GM12878 (cell line): ENCODE results near the gene SFMBT1. TPM values are rescaled to one million over a fixed set of nuclear protein-coding genes. Genes with fewer than 3 reads are reported as not detected.

Experiments used
- ATAC-seq: fragments of 200-7000 bp; cut with Tn5 transposase; 3 replicates; pipeline ENCODE4 v1.9.1; 2020; ENCODE audit warnings: mild to moderate bottlenecking, moderate library complexity
- BruUV-seq: library from RNA; stranded (reverse); fragments of 400-500 nt; replicated peaks from 2 replicates; lab custom pipeline; 2021; lab: Mats Ljungman, UMichigan
- CTCF ChIA-PET: fragments of 300-600 bp; sonication (Branson Sonifier 250); formaldehyde crosslinking; extraction: SDS; loops from one replicate; lab custom pipeline; 2021; ENCODE audit warnings: inconsistent platforms; lab: Yijun Ruan, JAX
- POLR2A ChIA-PET: fragments of 350-600 bp; formaldehyde crosslinking; extraction: SDS; loops from one replicate; lab custom pipeline; 2021; ENCODE audit warnings: inconsistent platforms; lab: Charles Lee
- RAD21 ChIA-PET: fragments of 300-600 bp; sonication (Branson Sonifier 250); formaldehyde crosslinking; loops from one replicate; lab custom pipeline; 2023; ENCODE audit warnings: antibody characterized with exemption; ENCODE audit not compliant: unreplicated experiment; lab: Charles Lee
- SMC1A ChIA-PET: fragments of 300-600 bp; sonication (Branson Sonifier 250); formaldehyde crosslinking; loops from one replicate; lab custom pipeline; 2023; ENCODE audit not compliant: unreplicated experiment, uncharacterized antibody; lab: Charles Lee
- DNase-seq: peaks from one replicate; pipeline ENCODE4 v3.0.0-alpha.2; 2011; ENCODE audit warnings: low read depth, low spot score
- FAIRE-seq: peaks from 3 replicates; lab custom pipeline; 2011; peaks lifted over from hg19 to GRCh38; lab: Jason Lieb, UNC
- H2AFZ ChIP-seq: 2 replicates; pipeline ENCODE4 v1.6.0; 2011; ENCODE audit warnings: low read depth, low read length, control low read depth; ENCODE audit not compliant: control insufficient read depth
- H3K27ac ChIP-seq: 2 replicates; pipeline ENCODE4 v1.5.1; 2011; ENCODE audit warnings: control low read depth; ENCODE audit not compliant: control insufficient read depth, insufficient read depth
- H3K27me3 ChIP-seq, 2 experiments: replicated peaks in 1 of 2; 2 replicates each; pipeline versions ENCODE4 v1.6.0 to v1.6.1; 2011; ENCODE audit warnings: low read length in 1 of 2; ENCODE audit not compliant: control insufficient read depth in 2 of 2, insufficient read depth in 2 of 2
- H3K36me3 ChIP-seq, 2 experiments: 2 replicates each; pipeline ENCODE4 v1.5.1; 2011; ENCODE audit warnings: low read length in 1 of 2; ENCODE audit not compliant: control insufficient read depth in 2 of 2, insufficient read depth in 2 of 2
- H3K4me1 ChIP-seq: 2 replicates; pipeline ENCODE4 v1.6.1; 2011; ENCODE audit warnings: mild to moderate bottlenecking, low read length, moderate library complexity, mixed read lengths; ENCODE audit not compliant: control insufficient read depth, insufficient read depth
- H3K4me2 ChIP-seq: 2 replicates; pipeline ENCODE4 v1.6.0; 2011; ENCODE audit warnings: control low read depth; ENCODE audit not compliant: control insufficient read depth, insufficient read depth
- H3K4me3 ChIP-seq: fragments of 200-600 bp; sonication (generic); 2 replicates; pipeline ENCODE4 v1.5.1; 2016
- H3K79me2 ChIP-seq: 2 replicates; pipeline ENCODE4 v1.6.0; 2011; ENCODE audit warnings: low read length; ENCODE audit not compliant: control insufficient read depth, insufficient read depth
- H3K9ac ChIP-seq: 2 replicates; pipeline ENCODE4 v1.8.0; 2011; ENCODE audit warnings: low read length, control low read depth, mixed read lengths; ENCODE audit not compliant: control insufficient read depth, insufficient read depth
- H3K9me3 ChIP-seq: replicated peaks from 3 replicates; pipeline ENCODE4 v1.5.1; 2011; ENCODE audit warnings: mild to moderate bottlenecking, low read length; ENCODE audit not compliant: control insufficient read depth, insufficient read depth
- H4K20me1 ChIP-seq: 2 replicates; pipeline ENCODE4 v1.6.0; 2011; ENCODE audit not compliant: control insufficient read depth, insufficient read depth
- CEBPB ChIP-seq, 2 experiments: fragments of 150-350 bp in 1 of 2; IDR thresholded peaks; 2 replicates each; pipeline ENCODE4 v1.6.1; 2012 to 2014; ENCODE audit warnings: low read depth in 2 of 2, low read length in 2 of 2, borderline replicate concordance in 1 of 2, inconsistent platforms in 1 of 2
- MYC ChIP-seq: IDR thresholded peaks from 2 replicates; pipeline ENCODE4 v1.6.1; 2011; ENCODE audit warnings: mild to moderate bottlenecking, low read length, moderate library complexity, inconsistent platforms; ENCODE audit not compliant: insufficient read depth, insufficient replicate concordance, insufficient read length, severe bottlenecking
- NRF1 ChIP-seq: conservative IDR thresholded peaks from 2 replicates; pipeline ENCODE4 v1.6.1; 2011; ENCODE audit warnings: mild to moderate bottlenecking, low read depth, low read length, improper control_type of control experiment
- PML ChIP-seq: IDR thresholded peaks from 2 replicates; pipeline ENCODE4 v1.6.1; 2012; ENCODE audit warnings: low read length, inconsistent platforms
- TCF12 ChIP-seq: IDR thresholded peaks from 2 replicates; pipeline ENCODE4 v1.6.1; 2011; ENCODE audit warnings: low read depth, mild to moderate bottlenecking, low read length
- YY1 ChIP-seq: IDR thresholded peaks from 2 replicates; pipeline ENCODE4 v1.6.1; 2011; ENCODE audit warnings: low read depth, mild to moderate bottlenecking, low read length
- ZBED1 ChIP-seq: IDR thresholded peaks from 2 replicates; pipeline ENCODE4 v1.6.1; 2016; ENCODE audit warnings: borderline replicate concordance
- ZSCAN29 ChIP-seq: fragments of 450-650 bp; IDR thresholded peaks from 2 replicates; pipeline ENCODE4 v1.6.1; 2017; ENCODE audit warnings: mild to moderate bottlenecking, moderate library complexity
- ZZZ3 ChIP-seq: IDR thresholded peaks from 2 replicates; pipeline ENCODE4 v1.6.1; 2011; ENCODE audit warnings: low read depth; ENCODE audit not compliant: control insufficient read depth, insufficient read length
- WGBS: methylation state at CpG from one replicate; pipeline ENCODE4 v1.1.6; 2016; ENCODE audit warnings: low lambda C conversion rate; ENCODE audit not compliant: insufficient replicate concordance, insufficient coverage; ENCODE audit errors: missing lambda C conversion rate; 5-methylcytosine and 5-hydroxymethylcytosine counted together
- in situ Hi-C: fragments of 300-500 bp; cut with MboI; formaldehyde crosslinking; loops from 9 replicates; pipeline ENCODE4 v1.14.3; 2018; ENCODE audit warnings: mixed read lengths
- intact Hi-C: fragments of 100-400 bp; cut with micrococcal nuclease; formaldehyde crosslinking; loops from one replicate; pipeline ENCODE4 v1.14.2; 2022; ENCODE audit not compliant: unreplicated experiment
- polyA plus RNA-seq, 11 experiments: library from polyadenylated mRNA; depleted of rRNA in 4 of 11; unstranded in 6 of 11; stranded (reverse) in 5 of 11; fragments of >200 nt; fragmentation: Nextera tagmentation in 4 of 11; fragmentation: Illumina TruSeq in 1 of 11; extraction: Ambion mirVana in 4 of 11; extraction: Trizol in 1 of 11; gene quantifications; 1 replicate in 1 of 11; 2 replicates in 10 of 11; pipeline versions ENCODE4 v1.2.1 to v1.2.3, GENCODE V29; 2011 to 2016; ENCODE audit warnings: inconsistent platforms in 2 of 11, missing spikeins in 2 of 11, low read depth in 1 of 11
- total RNA-seq, 4 experiments: library from RNA; depleted of rRNA in 3 of 4; stranded (reverse); fragments of >200 nt in 3 of 4; fragmentation: Illumina TruSeq in 1 of 4; extraction: Trizol in 1 of 4; gene quantifications; 2 replicates each; pipeline versions ENCODE4 v1.2.1 to v1.2.3, GENCODE V29; 2013 to 2021
- TF ChIP-seq, protein P1 (sequence below): fragments of 450-650 bp; IDR thresholded peaks from 2 replicates; pipeline ENCODE4 v1.6.1; 2016; ENCODE audit warnings: mild to moderate bottlenecking
- TF ChIP-seq, protein P2 (sequence below): IDR thresholded peaks from 2 replicates; pipeline ENCODE4 v1.6.1; 2012; ENCODE audit warnings: low read depth, low read length, improper control_type of control experiment
- TF ChIP-seq, protein P3 (sequence below): IDR thresholded peaks from 2 replicates; pipeline ENCODE4 v1.6.1; 2011; ENCODE audit warnings: borderline replicate concordance, low read depth, mild to moderate bottlenecking, moderate library complexity, low read length; ENCODE audit not compliant: insufficient read depth, poor library complexity, severe bottlenecking
- TF ChIP-seq, protein P4 (sequence below): IDR thresholded peaks from 2 replicates; pipeline ENCODE4 v1.6.1; 2011; ENCODE audit warnings: low read depth, low read length, improper control_type of control experiment, borderline replicate concordance
- TF ChIP-seq, protein P5 (sequence below): IDR thresholded peaks from 2 replicates; pipeline ENCODE4 v1.6.1; 2012; ENCODE audit warnings: low read depth, low read length, improper control_type of control experiment
- TF ChIP-seq, protein P6 (sequence below): fragments of 450-650 bp; formaldehyde crosslinking; IDR thresholded peaks from 2 replicates; pipeline ENCODE4 v1.4.0; 2022; ENCODE audit warnings: mild to moderate bottlenecking, moderate library complexity

Gene SFMBT1
- total and polyA plus RNA-seq, 10 of the 15 experiments (the other 5 are each of a cell fraction or from before 2014, with no cell fraction given): 3.2 to 19.5 (median 11.4) TPM

DNA sequence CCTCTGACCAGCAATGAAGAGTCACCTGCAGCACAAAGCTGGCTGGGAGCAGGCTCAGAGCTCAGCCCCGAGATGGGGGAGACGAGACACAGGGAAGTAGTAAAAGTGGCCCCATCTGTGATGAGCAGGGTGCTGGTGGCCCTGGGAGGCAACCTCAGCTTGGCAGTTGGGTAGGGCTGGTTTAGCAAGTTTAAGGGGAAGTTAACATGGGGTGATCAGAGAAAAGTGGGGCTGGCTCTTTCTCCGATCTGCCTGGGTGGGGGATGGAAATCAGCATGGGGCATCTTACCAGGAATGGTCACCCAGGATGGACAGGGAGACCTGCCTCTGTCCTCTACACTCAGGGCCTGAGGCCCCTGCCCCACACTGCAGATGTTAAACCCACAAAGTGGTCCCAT lies 29.9 kb upstream of the SFMBT1 start:
- FAIRE-seq: no peak
- SMC1A ChIA-PET: interaction anchor here (2.0 kb wide), 1 partner anchor 27 kb away, joined by 6 read pairs; no protein-coding TSS in a partner anchor
- Histone ChIP-seq H3K27ac (no peak overlapping the region), H3K4me3 (no peak overlapping the region), H3K9me3 (no peaks in the 10 kb centered on the region), H4K20me1 (no peaks in the 10 kb centered on the region), H3K79me2 (no peaks in the 10 kb centered on the region), H2AFZ (no peak overlapping the region), H3K4me1 (peaks cover 9% of the 10 kb centered on the region), H3K9ac (no peak overlapping the region), H3K36me3 (no peaks in the 10 kb centered on the region), H3K4me2 (no peak overlapping the region)
- in situ Hi-C loops (loop anchor here (5.0 to 10.0 kb wide), 2 partner anchors 231 to 328 kb away; no protein-coding TSS in a partner anchor), intact Hi-C loops (no loop called here)
- BruUV-seq: no TSS peak
- no peak for ATAC-seq
- CTCF ChIA-PET: no interaction called here
- TF ChIP-seq, protein P1, sequence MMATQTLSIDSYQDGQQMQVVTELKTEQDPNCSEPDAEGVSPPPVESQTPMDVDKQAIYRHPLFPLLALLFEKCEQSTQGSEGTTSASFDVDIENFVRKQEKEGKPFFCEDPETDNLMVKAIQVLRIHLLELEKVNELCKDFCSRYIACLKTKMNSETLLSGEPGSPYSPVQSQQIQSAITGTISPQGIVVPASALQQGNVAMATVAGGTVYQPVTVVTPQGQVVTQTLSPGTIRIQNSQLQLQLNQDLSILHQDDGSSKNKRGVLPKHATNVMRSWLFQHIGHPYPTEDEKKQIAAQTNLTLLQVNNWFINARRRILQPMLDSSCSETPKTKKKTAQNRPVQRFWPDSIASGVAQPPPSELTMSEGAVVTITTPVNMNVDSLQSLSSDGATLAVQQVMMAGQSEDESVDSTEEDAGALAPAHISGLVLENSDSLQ: no peak
- TF ChIP-seq, protein P2, sequence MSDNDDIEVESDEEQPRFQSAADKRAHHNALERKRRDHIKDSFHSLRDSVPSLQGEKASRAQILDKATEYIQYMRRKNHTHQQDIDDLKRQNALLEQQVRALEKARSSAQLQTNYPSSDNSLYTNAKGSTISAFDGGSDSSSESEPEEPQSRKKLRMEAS: no peak
- TF ChIP-seq PML (no peak), MYC (no peak), YY1 (no peak), CEBPB (IDR thresholded peaks at IDR 0.05; ENCODE audit: borderline replicate concordance in 1 of 2, low read depth in 2 of 2, low read length in 2 of 2) (no peak), ZBED1 (no peak), TCF12 (no peak), NRF1 (no peak), ZZZ3 (no peak), ZSCAN29 (no peak)
- TF ChIP-seq, protein P3, sequence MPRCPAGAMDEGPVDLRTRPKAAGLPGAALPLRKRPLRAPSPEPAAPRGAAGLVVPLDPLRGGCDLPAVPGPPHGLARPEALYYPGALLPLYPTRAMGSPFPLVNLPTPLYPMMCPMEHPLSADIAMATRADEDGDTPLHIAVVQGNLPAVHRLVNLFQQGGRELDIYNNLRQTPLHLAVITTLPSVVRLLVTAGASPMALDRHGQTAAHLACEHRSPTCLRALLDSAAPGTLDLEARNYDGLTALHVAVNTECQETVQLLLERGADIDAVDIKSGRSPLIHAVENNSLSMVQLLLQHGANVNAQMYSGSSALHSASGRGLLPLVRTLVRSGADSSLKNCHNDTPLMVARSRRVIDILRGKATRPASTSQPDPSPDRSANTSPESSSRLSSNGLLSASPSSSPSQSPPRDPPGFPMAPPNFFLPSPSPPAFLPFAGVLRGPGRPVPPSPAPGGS: no peak
- TF ChIP-seq, protein P4, sequence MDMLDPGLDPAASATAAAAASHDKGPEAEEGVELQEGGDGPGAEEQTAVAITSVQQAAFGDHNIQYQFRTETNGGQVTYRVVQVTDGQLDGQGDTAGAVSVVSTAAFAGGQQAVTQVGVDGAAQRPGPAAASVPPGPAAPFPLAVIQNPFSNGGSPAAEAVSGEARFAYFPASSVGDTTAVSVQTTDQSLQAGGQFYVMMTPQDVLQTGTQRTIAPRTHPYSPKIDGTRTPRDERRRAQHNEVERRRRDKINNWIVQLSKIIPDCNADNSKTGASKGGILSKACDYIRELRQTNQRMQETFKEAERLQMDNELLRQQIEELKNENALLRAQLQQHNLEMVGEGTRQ: no peak
- TF ChIP-seq, protein P5, sequence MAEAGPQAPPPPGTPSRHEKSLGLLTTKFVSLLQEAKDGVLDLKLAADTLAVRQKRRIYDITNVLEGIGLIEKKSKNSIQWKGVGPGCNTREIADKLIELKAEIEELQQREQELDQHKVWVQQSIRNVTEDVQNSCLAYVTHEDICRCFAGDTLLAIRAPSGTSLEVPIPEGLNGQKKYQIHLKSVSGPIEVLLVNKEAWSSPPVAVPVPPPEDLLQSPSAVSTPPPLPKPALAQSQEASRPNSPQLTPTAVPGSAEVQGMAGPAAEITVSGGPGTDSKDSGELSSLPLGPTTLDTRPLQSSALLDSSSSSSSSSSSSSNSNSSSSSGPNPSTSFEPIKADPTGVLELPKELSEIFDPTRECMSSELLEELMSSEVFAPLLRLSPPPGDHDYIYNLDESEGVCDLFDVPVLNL: no peak
- TF ChIP-seq, protein P6, sequence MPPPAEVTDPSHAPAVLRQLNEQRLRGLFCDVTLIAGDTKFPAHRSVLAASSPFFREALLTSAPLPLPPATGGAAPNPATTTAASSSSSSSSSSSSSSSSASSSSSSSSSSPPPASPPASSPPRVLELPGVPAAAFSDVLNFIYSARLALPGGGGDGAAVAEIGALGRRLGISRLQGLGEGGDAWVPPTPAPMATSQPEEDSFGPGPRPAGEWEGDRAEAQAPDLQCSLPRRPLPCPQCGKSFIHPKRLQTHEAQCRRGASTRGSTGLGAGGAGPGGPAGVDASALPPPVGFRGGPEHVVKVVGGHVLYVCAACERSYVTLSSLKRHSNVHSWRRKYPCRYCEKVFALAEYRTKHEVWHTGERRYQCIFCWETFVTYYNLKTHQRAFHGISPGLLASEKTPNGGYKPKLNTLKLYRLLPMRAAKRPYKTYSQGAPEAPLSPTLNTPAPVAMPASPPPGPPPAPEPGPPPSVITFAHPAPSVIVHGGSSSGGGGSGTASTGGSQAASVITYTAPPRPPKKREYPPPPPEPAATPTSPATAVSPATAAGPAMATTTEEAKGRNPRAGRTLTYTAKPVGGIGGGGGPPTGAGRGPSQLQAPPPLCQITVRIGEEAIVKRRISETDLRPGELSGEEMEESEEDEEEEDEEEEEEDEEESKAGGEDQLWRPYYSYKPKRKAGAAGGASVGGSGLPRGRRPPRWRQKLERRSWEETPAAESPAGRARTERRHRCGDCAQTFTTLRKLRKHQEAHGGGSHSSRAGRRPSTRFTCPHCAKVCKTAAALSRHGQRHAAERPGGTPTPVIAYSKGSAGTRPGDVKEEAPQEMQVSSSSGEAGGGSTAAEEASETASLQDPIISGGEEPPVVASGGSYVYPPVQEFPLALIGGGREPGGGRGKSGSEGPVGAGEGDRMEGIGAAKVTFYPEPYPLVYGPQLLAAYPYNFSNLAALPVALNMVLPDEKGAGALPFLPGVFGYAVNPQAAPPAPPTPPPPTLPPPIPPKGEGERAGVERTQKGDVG (CRISPR knock-in tag): no peak
- TF ChIP-seq, all 136 proteins: peak for 0
- ChIA-PET RAD21 (no interaction called here), POLR2A (no interaction called here)
- no peak for DNase-seq
- no peaks in the 10 kb centered on the region for H3K27me3 ChIP-seq
- 80% methylated on average over 3 of the region's 3 CpGs for WGBS
